ENCODE data around the gene GRSF1.

GRSF1 gene

DNA sequence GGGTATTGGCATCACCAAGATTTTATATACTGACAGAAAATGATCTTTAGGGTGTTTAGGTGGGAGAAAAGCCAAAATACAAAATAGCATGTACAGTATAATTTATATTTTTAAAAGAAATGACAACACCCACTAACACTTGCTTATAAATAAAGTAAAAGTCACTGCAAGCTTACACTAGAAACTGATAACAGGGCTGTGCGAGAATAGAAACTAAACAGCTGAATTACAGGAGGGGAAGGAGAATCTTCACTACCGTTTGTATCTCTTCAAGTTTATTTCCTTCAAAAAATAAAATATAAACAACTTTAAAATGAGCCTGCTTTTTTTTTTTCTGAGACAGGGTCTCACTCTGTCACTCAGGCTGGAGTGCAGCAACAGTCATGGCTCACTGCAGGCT, 22.8 kb downstream of the GRSF1 start:
- DNase-seq (ENCODE audit: insufficient read length, low spot score): no peak
- TF ChIP-seq, protein P1, sequence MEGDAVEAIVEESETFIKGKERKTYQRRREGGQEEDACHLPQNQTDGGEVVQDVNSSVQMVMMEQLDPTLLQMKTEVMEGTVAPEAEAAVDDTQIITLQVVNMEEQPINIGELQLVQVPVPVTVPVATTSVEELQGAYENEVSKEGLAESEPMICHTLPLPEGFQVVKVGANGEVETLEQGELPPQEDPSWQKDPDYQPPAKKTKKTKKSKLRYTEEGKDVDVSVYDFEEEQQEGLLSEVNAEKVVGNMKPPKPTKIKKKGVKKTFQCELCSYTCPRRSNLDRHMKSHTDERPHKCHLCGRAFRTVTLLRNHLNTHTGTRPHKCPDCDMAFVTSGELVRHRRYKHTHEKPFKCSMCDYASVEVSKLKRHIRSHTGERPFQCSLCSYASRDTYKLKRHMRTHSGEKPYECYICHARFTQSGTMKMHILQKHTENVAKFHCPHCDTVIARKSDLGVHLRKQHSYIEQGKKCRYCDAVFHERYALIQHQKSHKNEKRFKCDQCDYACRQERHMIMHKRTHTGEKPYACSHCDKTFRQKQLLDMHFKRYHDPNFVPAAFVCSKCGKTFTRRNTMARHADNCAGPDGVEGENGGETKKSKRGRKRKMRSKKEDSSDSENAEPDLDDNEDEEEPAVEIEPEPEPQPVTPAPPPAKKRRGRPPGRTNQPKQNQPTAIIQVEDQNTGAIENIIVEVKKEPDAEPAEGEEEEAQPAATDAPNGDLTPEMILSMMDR (IDR thresholded peaks at IDR 0.05; ENCODE audit: insufficient read depth, missing control alignments): no peak
- FAIRE-seq: no peak

DNA sequence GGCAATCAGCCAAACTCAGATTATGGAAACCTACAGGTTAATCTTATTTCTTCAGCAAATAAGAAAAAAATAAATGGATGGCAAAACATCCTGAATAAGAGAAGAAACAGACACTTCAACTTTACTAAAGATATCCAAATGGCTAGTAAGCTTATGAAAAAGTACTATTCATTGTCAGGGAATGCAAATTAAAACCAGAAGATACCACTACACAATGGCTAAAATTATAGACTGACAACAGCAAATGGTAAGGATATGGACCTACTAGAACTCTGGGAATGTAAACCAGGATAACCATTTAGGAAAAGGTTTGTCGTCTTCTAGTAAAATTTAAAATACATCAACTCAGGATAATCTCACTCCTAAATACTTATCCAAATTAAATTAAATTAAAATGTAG, 24.3 kb downstream of the GRSF1 start:
- no peak for DNase-seq (ENCODE audit: insufficient read length, low spot score)
- no peak for FAIRE-seq
- TF ChIP-seq, protein P1 (IDR thresholded peaks at IDR 0.05; ENCODE audit: insufficient read depth, missing control alignments): no peak

DNA sequence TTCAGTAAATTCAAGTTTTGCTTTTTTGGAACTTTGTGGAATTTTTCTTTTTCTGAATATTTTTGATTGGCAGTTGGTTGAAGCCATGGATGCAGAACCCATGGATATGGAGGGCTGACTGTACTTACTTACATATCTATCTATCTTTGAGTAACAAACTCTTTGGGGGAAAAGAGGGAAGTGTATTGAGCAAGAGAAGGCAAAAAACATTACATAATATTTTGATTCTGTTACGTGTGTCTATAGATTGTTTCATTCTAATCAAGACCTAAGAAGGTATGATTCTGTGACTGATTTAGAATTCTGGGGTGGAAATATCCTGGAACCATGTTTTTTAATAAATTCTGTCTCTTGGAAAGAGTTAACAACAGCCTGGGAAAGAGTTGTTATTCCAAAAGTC, 31.5 kb downstream of the GRSF1 start:
- no peak for FAIRE-seq
- TF ChIP-seq, protein P1 (IDR thresholded peaks at IDR 0.05; ENCODE audit: insufficient read depth, missing control alignments): no peak
- no peak for DNase-seq (ENCODE audit: insufficient read length, low spot score)

DNA sequence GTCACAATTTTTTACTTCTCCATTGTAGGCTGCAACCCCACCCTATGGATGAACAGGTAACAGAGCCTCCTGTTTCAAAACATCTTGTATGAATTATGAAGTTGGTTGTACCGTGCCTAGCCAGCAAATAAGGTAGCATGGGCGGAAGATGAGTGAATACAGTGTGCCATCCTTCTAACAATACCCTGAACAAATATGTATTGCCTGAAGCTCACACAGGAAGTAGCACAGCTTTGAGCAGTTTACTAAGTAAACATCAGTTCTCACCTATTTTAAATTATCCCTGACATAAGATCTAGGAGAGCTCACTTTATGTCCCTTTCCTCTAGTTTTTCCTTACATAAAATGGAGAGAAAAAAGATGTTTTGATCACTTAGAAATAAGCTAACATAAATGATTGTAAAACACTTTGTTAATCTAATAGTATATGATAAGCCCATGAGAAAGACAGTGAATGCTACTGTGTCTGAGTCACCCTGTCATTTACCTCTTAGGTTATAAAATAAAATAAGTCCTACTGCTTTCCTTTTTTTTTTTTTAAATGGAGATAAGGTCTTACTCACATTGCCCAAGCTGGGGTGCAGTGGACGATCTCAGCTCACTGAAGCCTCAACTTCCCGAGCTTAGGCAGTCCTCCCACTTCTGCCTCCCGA, 36.6 kb downstream of the GRSF1 start:
- TF ChIP-seq, protein P1 (IDR thresholded peaks at IDR 0.05; ENCODE audit: insufficient read depth, missing control alignments): no peak
- FAIRE-seq: no peak

DNA sequence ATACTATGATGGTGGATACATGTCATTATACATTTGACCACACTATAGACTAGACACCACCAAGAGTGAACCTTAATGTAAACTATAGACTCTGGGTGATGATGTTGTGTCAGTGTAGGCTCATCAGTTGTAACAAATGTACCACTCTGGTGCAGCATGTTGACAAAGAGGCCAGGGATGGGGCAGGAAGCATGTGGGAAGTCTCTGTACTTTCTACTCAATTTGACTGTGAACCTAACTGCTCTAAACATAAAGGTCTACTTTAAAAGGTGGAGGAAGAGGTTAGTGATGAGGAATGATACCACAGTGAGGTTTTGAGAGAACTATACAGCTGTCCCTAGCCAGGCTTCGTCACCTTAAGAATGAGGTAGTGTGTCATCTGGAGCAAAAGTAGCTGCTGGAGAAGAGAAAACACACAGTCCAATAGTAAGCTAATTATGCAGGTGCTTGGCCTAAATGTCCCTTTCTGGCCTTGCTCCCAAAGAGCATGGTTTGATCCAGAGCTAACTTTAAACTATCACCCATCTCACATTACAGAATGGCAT, 38.4 kb downstream of the GRSF1 start:
- TF ChIP-seq, protein P1 (IDR thresholded peaks at IDR 0.05; ENCODE audit: insufficient read depth, missing control alignments): no peak
- DNase-seq (ENCODE audit: insufficient read length, low spot score) (no peak), FAIRE-seq (no peak)

More for the DNA sequence above, 36.6 kb downstream of the GRSF1 start:
- DNase-seq (ENCODE audit: insufficient read length, low spot score): no peak

DNA sequence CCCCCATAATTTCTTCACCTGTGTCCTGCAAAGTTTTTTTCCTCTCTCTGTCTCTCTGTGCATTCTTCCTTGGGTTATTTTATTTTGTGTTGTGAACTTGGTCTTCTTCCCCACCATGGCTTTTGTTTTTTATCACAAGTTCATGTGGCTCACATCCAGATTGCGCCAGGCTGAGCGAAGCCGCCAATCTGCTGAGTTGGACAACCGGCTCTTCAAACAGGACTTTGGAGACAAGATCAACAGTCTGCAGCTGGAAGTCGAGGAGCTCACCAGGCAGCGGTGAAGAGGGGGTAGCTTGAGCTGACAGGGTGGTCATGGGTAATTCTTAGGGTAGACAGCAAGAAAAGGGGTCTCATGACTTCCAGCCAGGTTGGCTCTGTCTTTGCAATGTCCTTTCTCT, 46.1 kb downstream of the GRSF1 start:
- DNase-seq (ENCODE audit: insufficient read length, low spot score): no peak
- no peak for FAIRE-seq
- TF ChIP-seq, protein P1 (IDR thresholded peaks at IDR 0.05; ENCODE audit: insufficient read depth, missing control alignments): no peak

DNA sequence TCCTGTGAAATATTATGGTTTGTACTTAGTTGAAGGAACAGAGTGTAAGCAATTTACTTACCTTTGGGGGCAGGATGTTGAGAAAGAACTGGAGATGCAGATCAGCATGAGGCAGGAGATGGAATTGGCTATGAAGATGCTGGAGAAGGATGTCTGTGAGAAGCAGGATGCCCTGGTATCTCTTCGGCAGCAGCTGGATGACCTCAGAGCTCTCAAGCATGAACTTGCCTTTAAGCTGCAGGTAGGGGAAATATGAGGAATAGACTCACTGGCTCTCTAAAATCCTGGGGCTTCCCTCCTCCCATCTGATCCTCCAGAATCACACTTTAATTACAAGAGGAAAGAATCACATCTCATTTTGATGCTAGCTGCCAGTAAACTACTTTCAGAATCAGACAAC, 51.0 kb downstream of the GRSF1 start:
- FAIRE-seq (no peak), DNase-seq (ENCODE audit: insufficient read length, low spot score) (no peak)
- TF ChIP-seq, protein P1 (IDR thresholded peaks at IDR 0.05; ENCODE audit: insufficient read depth, missing control alignments): no peak

Data from D721Med (cell line).